DND-41 (cell line): ENCODE results near the gene GMPPA.
A peak's percentile ranks its signal among the peaks of the same experiment; 100 is the strongest.

ENCODE experiments used
- ATAC-seq: fragments of 200-7000 bp; cut with Tn5 transposase; 3 replicates; pipeline ENCODE4 v1.9.1; 2021; ENCODE audit warnings: low read depth; ENCODE audit not compliant: insufficient read depth
- DNase-seq: peaks from one replicate; pipeline ENCODE4 v3.0.0-alpha.2; 2020
- H2AFZ ChIP-seq: 2 replicates; pipeline ENCODE4 v1.6.0; 2012; ENCODE audit warnings: low read depth, low read length
- H3K27ac ChIP-seq: 2 replicates; pipeline ENCODE4 v1.5.1; 2012; ENCODE audit warnings: low read length, inconsistent platforms
- H3K27me3 ChIP-seq: fragments of 200-600 bp; sonication (generic); 2 replicates; pipeline ENCODE4 v1.6.0; 2012; ENCODE audit warnings: low read length, mild to moderate bottlenecking, inconsistent platforms; ENCODE audit not compliant: insufficient read depth, poor library complexity
- H3K36me3 ChIP-seq: 2 replicates; pipeline ENCODE4 v1.5.1; 2012; ENCODE audit warnings: low read length, inconsistent platforms; ENCODE audit not compliant: insufficient read depth
- H3K4me1 ChIP-seq: 2 replicates; pipeline ENCODE4 v1.5.1; 2012; ENCODE audit warnings: mild to moderate bottlenecking, low read length; ENCODE audit not compliant: insufficient read depth
- H3K4me2 ChIP-seq: 2 replicates; pipeline ENCODE4 v1.6.0; 2012; ENCODE audit warnings: mild to moderate bottlenecking, moderate library complexity, low read length, inconsistent platforms; ENCODE audit not compliant: insufficient read depth
- H3K4me3 ChIP-seq, 2 experiments: fragments of 200-600 bp in 1 of 2; shearing (Covaris generic) in 1 of 2; 2 replicates each; pipeline ENCODE4 v1.5.1; 2012 to 2016; ENCODE audit warnings: inconsistent platforms in 2 of 2, low read length in 2 of 2, mild to moderate bottlenecking in 2 of 2, low read depth in 1 of 2, moderate library complexity in 1 of 2
- H3K79me2 ChIP-seq: 2 replicates; pipeline ENCODE4 v1.6.0; 2012; ENCODE audit warnings: low read length, inconsistent platforms; ENCODE audit not compliant: insufficient read depth
- H3K9ac ChIP-seq: 2 replicates; pipeline ENCODE4 v1.6.0; 2012; ENCODE audit warnings: low read depth, mild to moderate bottlenecking, inconsistent platforms, low read length, moderate library complexity
- H3K9me3 ChIP-seq: 2 replicates; pipeline ENCODE4 v1.5.1; 2012; ENCODE audit warnings: low read length, moderate library complexity, mild to moderate bottlenecking, inconsistent platforms; ENCODE audit not compliant: insufficient read depth, severe bottlenecking
- H4K20me1 ChIP-seq: 2 replicates; pipeline ENCODE4 v1.6.0; 2012; ENCODE audit warnings: low read length; ENCODE audit not compliant: insufficient read depth
- EZH2 ChIP-seq: IDR thresholded peaks from 3 replicates; pipeline ENCODE4 v1.6.1; 2012; ENCODE audit warnings: borderline replicate concordance, low read depth, mild to moderate bottlenecking, moderate library complexity, low read length, inconsistent platforms; ENCODE audit not compliant: severe bottlenecking
- TF ChIP-seq, protein P1 (sequence below): IDR thresholded peaks from 2 replicates; pipeline ENCODE4 v1.5.1; 2012; ENCODE audit warnings: borderline replicate concordance, low read length, moderate library complexity, mild to moderate bottlenecking; ENCODE audit not compliant: poor library complexity, severe bottlenecking; ENCODE audit errors: extremely low read depth

GMPPA gene

DNA sequence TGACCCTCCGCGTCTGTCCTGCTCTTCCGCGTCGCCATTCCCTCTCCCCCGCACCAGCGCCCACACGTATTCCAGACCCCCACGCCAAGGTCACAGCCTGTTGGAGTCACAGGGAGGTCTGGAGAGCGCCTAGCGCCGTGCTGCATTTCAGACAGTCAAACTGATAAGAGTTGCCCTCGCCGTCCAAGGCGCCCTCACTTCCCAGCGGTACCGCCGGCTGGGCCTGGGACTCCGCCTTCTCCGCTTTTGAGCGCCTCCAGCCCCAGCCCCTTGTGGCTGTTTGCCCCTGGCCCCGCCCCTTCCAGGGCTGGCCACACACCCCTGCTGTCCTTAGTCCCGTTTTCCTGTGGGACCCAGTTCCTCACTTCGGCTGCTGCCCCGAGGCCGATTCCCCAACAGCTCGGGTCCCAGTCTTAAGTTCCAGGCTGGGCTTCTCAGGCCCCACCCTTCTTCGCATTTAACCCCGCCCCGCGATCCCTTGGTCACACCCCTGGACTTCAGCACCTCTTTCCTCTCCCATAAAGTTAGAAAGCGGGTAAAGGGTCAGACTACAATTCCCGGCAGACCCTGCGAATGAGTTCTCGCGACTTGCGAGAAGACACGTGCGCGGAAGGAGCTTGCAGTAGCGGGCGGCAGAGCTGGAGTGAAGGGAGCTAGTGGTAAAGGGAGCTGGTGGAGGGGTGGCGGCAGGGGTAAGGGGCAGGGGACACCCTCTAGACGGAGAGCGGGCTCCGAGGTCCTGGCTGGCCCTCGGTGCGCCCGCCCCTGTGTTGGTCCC is at the start of gene GMPPA:
GMPPA (plus strand) TSS at position 612 of the 778 bp plus-strand sequence. CDS start 1,085 bp downstream, outside the sequence.
- H2AFZ ChIP-seq: peak within 1 kb of the TSS; percentile 88
- H3K4me1 ChIP-seq: peaks cover 28% of the 10 kb centered on the region
- H3K4me3 ChIP-seq: peak within 1 kb of the TSS; percentile 59 to 65
- H3K27ac ChIP-seq: peak within 1 kb of the TSS; percentile 76
- peaks cover 2% of the 10 kb centered on the region for H3K27me3 ChIP-seq
- no peaks in the 10 kb centered on the region for H3K36me3 ChIP-seq
- peak within 1 kb of the TSS; percentile 89 for H3K4me2 ChIP-seq
- ATAC-seq (peak; percentile 94), DNase-seq (peak; percentile 97)
- no peaks in the 10 kb centered on the region for H4K20me1 ChIP-seq
- no peaks in the 10 kb centered on the region for H3K9me3 ChIP-seq
- TF ChIP-seq, protein P1, sequence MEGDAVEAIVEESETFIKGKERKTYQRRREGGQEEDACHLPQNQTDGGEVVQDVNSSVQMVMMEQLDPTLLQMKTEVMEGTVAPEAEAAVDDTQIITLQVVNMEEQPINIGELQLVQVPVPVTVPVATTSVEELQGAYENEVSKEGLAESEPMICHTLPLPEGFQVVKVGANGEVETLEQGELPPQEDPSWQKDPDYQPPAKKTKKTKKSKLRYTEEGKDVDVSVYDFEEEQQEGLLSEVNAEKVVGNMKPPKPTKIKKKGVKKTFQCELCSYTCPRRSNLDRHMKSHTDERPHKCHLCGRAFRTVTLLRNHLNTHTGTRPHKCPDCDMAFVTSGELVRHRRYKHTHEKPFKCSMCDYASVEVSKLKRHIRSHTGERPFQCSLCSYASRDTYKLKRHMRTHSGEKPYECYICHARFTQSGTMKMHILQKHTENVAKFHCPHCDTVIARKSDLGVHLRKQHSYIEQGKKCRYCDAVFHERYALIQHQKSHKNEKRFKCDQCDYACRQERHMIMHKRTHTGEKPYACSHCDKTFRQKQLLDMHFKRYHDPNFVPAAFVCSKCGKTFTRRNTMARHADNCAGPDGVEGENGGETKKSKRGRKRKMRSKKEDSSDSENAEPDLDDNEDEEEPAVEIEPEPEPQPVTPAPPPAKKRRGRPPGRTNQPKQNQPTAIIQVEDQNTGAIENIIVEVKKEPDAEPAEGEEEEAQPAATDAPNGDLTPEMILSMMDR: peak; percentile 9
- TF ChIP-seq EZH2: no peak
- H3K9ac ChIP-seq: peak within 1 kb of the TSS; percentile 76
- H3K79me2 ChIP-seq: peaks cover 7% of the 10 kb centered on the region; the same call in 1 of the 2 replicates

DNA sequence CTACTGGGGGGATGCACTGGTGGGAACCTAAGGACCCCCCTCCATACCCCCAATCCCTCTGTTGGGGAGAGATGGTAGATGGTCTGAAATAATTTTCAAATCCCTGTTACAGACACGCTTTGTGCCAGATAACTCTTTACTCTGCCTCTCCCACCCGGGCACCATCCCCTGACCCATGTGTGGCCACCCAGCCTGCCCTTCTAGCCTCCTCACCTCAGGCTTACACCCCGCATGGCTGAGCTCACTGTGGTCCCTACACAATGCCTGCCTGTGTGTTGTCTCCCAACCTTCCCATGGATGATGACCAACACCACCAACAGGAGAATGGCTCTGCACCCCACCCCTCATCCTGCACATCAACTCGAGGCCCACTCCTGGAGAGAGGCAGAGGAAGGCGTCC is 49.1 kb upstream of the GMPPA start:
- H3K9ac ChIP-seq: no peak overlapping the region
- no peak overlapping the region for H2AFZ ChIP-seq
- TF ChIP-seq, protein P1: no peak
- no peak overlapping the region for H3K4me2 ChIP-seq
- ATAC-seq (no peak), DNase-seq (no peak)
- H3K9me3 ChIP-seq: no peaks in the 10 kb centered on the region
- no peaks in the 10 kb centered on the region for H3K27me3 ChIP-seq
- H3K27ac ChIP-seq: no peak overlapping the region
- no peaks in the 10 kb centered on the region for H3K79me2 ChIP-seq
- H4K20me1 ChIP-seq: no peaks in the 10 kb centered on the region; the same call in 1 of the 2 replicates
- no peak overlapping the region for H3K4me3 ChIP-seq
- no peaks in the 10 kb centered on the region for H3K4me1 ChIP-seq
- no peaks in the 10 kb centered on the region; the same call in 1 of the 2 replicates for H3K36me3 ChIP-seq

DNA sequence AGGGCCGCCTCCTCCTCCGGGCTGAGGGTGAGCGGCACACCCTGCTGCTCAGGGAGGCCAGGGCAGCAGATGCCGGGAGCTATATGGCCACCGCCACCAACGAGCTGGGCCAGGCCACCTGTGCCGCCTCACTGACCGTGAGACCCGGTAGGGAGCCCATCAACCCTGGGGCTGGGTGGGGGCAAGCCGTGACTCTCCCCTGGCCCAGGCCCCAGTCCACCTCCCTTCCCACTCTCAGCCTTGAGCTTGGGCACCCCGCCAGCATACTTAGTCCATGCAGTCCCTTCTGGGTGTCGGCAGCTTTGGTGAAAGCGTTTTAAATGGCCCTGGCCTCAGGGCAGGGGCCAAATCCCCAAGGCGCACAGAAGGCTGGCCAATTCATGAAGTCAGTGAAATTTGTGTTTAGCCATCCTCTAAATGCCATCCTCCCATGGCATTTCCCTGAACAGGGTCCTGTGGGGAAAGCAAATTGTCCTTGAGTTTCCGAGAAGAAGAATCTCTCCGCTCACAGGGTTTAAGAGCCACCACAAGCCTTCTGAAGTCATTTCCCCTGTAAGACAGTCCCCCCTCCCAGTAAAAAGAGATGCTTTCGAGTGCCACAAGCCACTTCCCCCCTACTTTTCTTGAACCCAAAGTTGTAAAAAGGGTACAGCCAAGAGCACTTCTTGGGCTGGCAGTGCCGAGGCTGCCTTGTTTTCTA is 46.9 kb upstream of the GMPPA start:
- DNase-seq (no peak), ATAC-seq (no peak)
- Histone ChIP-seq H2AFZ (no peak overlapping the region), H3K4me3 (no peak overlapping the region), H3K4me1 (no peaks in the 10 kb centered on the region), H3K27ac (no peak overlapping the region), H3K36me3 (no peaks in the 10 kb centered on the region; the same call in 1 of the 2 replicates), H3K79me2 (no peaks in the 10 kb centered on the region), H4K20me1 (no peaks in the 10 kb centered on the region; the same call in none of the 2 replicates), H3K27me3 (no peaks in the 10 kb centered on the region), H3K9me3 (no peaks in the 10 kb centered on the region), H3K4me2 (no peak overlapping the region), H3K9ac (no peak overlapping the region)
- TF ChIP-seq, protein P1: no peak
- TF ChIP-seq EZH2: no peak
